ENCODE measurements around the gene AGBL4.

DNA sequence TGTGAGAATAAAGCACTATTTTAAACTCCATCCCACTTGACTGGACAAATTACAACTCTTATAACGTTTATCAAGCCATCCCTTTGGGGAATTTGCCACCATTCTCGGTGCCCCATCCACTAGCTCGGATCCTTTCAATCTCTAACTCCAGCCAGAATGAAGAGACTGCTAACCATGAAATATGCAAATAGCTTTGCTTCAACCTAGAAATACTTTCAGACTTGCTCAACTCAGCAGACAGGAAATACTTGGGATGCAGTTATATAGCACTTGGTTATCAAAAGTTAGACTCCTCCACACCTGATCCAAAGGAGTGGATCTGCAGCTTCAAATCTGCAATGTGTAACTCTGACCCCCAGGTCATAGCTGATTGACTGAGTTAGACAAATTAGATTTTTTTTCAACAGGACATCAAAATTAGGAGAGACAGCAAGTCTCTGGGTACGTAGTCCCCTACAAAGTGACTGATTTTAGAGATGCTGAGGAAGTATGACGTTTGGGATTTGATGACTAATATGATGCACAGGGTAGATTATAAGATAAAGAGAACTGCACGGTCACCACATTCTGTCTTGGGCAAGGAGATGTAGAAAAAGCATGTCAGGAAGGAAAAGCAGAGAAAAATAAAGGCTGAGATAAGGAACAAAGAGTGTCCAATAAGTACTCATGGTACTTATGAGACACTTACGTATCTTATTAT lies 496.0 kb downstream of the AGBL4 start:
- no peak for TF ChIP-seq CTCF (IDR thresholded peaks at IDR 0.05; ENCODE audit: low read length)
- no peak for TF ChIP-seq EZH2 (IDR thresholded peaks at IDR 0.05; ENCODE audit: borderline replicate concordance, low read length)

All from OCI-LY1 (cell line).